Activated CD8-positive, alpha-beta memory T cell treated with anti-CD3 and anti-CD28 coated beads for 4 hours (primary cell): Measurements from ENCODE around the gene RHBDL1.
A peak's percentile ranks its signal among the peaks of the same experiment; 100 is the strongest.

Experiments
- DNase-seq, 2 donors: peaks; one replicate each; pipeline ENCODE4 v3.0.0-alpha.2; 2020; ENCODE audit warnings: low read depth in 2 of 2

The RHBDL1 gene

DNA sequence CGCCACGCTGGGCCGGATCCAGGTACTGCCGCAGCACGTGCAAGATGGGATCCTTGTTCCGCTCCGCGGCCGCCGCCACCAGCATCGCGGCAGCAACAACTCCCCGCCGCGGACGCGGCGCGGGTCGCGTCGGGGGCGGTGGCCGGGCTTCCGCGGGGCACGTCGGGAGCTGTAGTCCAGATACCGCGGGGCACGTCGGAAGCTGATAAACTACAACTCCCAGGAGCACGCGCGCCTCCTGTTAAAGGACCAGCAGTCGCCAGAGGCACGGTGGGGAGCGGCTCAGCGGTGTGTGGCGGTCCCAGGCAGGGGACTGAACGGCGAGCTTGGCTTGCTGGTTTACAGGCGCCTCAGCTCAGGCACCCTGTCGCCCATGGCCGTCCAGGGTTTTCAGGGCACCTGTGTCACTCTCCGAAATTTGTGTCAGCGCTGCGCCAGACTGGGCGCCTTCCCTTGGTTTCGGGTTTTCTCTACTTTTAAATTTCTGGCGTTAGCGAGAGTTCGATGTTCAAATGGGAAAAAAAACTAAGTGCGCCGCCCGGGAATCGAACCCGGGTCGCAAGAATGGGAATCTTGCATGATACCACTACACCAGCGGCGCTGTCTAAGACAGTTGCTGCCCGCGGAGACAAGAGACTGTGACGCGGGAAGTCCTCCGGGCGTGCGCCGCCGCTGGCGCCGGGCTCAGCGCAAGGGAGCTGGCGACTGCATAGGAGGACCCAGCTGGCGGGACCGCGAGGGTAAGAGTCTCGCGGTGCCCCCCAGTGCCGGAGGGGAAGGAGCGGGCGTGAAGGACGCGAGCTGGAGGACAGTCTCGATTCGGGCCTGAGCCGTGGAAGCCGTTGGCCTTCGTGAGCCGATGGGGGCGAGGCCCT lies 39.0 kb upstream of the RHBDL1 start, which contains the start of gene METTL26:
Gene METTL26 (minus strand): TSS at position 100 of the 875 bp plus-strand sequence. CDS start 15 bp downstream, at position 85.
- DNase-seq = peak; percentile 84 to 85

DNA sequence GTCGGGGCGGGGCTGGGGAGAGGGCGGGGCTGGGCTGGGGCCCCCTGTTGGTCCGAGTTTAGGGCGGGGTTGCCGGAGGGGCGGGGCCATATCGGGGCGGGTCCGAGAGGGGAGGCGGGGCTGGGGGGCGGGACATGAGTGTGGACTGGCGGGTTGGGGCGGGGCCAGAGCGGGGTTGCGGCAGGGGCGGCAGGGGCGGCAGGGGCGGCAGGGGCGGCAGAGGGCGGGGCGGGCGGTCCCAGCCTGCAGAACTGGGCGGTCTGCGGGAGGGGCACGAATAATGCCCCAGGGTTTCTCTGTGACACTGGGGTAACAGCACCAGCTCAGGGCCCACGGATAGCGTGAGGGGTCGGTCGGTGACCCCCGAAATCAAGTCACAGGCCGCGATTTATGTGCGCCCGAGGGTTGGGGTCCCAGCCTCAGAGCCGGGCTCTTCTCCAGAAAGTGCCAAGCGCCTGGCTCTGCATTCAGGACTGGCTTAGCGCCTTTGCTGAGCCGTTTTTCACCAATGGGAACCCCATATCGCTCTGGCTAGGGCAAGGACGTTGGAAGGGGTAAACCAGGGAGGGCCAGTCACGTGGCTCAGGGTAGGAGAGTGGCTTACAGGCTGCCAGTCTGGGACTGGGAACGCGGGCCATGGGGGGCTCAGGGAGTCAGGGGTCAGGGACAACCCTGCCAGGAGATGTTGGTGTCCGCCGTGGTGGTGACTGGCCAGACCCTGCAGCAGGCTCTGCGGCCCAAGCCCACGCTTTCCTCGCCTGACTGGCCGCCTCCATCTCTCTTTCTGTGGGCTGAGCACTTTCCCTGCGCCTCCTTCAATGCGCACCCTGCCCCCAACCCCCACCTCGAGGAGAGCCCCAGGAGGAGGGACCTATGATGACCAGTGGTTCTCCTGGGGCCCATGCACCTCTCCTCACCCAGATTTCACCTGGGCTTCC lies 38.1 kb upstream of the RHBDL1 start:
- DNase-seq = peak; percentile 72 to 80

DNA sequence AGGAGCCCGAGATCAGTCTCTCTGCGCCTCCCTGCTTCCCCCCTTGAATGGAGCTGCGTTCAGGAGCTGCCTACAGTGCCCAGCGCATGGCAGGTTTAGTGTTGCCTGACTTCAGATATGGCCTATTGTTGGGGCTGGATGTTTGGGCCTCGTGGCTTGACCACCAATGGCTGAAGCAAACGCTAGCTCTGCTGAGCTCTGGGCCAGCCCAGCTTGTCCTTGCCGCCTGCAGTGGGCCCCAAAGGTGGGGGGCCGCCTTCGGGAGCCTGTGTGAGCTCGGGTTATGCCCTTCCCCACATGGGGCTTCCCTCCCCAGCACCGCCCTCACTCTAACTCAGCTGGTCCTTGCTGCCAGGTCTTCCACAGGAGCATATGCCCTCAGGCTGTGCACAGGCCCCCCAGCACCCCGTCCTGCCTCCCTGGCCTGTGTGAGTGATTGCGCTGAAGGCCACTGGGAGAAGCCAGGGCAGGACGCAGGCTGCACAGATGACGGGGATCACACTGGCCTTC lies 37.4 kb upstream of the RHBDL1 start:
- DNase-seq = no peak

DNA sequence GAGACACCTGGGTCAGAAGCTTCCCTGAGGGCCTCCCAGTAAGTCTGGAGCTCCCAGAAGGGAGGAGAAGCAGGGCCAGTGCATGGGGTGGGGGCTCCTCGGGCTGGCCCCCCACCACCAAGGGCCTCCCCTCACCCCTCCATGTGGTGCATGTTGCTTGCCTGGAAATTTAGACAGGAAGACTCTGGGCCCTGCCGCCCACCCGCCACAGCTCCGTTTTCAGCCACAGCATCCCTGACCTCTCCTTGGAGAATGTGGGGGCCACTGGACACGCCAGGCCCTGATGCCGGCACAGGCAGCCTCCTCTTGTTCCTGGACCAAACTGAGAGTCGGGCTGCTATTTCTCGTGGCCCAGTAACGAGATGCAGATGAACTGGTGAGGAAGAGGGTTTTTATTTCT lies 36.6 kb upstream of the RHBDL1 start:
- no peak for DNase-seq

DNA sequence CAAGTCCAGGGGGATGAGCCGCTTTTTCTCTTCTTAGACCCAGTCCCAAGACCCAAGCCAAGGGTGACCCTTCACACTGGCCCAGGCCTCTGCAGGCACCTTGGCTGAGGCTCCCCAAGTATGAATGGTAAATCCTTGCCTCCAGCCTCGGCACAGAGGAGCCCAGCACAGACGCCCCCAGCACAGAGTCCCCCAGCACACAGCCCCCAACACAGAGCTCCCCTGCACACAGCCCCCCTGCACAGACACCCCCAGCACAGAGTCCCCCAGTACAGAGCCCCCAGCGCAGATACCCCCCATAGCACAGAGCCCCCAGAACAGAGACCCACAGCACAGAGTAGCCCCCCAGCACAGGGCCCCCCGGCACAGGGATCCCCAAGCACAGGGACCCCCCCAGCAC lies 34.9 kb upstream of the RHBDL1 start:
- DNase-seq = no peak

DNA sequence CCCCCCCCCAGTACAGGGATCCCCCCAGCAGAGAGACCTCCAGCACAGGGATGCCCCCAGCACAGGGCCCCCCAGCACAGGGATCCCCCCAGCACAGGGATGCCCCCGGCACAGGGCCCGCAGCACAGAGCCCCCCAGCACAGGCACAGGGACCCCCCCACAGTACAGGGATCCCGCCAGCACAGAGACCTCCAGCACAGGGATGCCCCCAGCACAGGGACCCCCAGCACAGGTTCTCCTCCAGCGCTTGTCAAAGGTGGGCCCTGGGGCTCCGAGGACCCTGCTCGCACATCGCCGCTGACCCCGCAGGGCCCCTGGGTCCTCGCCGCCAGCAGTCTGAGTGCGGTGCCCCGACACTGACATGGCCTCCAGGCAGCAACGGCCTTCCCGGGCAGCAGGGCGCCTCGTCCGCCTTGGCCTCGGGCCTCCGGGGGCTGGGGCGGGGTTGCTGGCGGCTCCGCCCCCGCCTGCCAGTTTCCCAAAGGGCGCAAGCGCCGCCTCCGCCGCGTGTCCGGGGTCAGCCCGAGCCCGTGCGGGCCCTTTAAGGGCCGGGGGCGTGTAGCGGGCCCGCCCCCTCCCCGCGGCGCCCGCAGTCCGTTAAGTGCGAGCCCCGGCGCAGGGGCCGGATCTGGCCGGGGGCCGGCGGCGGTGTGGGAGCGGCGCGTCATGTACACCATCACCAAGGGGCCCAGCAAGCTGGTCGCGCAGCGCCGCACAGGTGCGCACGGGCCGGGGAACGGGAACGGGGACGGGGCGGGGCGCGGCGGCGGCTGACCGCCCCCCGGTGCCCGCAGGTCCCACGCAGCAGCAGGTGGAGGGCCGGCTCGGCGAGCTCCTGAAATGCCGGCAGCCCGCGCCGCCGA lies 33.9 kb upstream of the RHBDL1 start, which contains the start of gene MCRIP2:
Gene MCRIP2 (plus strand): TSS at position 503 of the 863 bp plus-strand sequence. CDS start 164 bp downstream, at position 667.
- peak in 1 of 2 donors; percentile 44 for DNase-seq

DNA sequence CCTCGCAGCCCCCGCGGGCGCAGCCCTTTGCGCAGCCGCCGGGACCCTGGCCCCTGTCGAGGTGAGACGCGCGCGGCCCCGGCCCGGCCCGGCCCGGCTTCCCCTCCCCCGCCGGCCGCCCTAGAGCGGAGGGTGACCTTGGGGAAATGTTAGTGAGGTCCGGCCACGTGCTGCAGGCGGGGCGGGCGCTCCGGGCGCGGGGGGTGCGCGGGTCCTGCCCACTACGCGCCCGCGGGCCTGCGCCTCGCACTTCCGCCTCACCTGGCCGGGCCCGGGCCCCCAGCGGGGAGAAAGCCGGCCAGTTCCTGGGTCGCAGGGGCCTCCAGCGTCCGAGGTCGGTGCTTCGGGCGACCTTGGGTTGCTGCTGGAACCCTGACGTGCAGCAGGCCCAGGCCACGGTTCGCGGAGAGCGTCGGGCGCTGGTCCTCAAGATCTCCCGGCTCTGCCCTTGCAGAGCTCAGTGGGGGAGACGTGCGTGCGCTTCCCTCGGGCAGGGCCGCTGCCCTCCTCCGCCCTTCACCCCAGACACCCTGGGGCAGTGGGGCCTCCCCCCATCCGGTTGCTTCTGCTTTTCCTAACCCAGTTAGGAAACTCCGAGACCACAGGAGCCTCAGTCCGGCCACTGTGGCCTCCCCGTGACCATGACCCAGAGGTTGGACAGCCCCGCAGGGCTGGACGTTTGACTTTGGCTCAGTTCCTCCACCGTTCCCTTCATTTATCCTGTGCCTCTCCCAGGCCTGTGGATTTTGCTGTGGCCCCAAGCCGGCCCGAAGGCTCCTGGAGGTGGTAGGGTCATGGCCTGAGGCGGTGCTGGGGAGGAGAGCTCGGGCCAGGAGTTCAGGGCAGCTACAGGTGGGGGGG lies 33.1 kb upstream of the RHBDL1 start:
- no peak for DNase-seq

DNA sequence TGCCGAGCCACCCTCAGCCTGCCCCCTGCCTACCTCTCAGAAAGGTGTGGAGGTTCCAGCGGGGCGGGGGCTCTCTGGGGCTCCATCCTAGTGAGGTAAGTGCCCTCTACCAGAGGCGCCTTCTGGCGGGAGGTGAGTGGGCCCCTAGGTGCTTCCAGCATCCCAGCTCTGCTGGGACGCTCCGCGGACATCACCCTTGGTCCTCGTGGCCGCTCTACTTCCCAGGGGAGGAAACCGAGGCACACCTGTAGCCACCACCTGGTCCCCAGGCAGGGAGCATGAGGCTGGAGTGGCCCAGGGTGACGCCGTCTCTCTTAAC lies 32.5 kb upstream of the RHBDL1 start:
- no peak for DNase-seq

DNA sequence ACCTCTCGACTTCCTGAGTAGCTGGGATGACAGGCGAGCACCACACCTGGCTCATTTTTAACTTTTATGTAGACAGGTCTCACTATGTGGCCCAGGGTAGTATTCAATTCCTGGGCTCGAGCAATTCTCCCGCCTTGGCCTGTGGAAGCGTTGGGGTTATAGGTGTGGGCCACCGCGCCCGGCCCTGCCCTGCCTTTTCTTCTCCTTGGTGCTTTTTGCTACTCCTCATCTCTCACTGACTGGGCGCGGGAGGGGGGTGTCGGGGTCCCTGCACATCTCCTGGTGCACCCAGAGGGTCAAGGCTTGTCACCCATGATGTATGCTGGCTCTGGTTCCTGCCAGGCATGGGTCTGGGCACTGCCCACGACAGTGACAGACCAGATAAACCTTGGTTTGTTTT lies 30.9 kb upstream of the RHBDL1 start:
- no peak for DNase-seq

DNA sequence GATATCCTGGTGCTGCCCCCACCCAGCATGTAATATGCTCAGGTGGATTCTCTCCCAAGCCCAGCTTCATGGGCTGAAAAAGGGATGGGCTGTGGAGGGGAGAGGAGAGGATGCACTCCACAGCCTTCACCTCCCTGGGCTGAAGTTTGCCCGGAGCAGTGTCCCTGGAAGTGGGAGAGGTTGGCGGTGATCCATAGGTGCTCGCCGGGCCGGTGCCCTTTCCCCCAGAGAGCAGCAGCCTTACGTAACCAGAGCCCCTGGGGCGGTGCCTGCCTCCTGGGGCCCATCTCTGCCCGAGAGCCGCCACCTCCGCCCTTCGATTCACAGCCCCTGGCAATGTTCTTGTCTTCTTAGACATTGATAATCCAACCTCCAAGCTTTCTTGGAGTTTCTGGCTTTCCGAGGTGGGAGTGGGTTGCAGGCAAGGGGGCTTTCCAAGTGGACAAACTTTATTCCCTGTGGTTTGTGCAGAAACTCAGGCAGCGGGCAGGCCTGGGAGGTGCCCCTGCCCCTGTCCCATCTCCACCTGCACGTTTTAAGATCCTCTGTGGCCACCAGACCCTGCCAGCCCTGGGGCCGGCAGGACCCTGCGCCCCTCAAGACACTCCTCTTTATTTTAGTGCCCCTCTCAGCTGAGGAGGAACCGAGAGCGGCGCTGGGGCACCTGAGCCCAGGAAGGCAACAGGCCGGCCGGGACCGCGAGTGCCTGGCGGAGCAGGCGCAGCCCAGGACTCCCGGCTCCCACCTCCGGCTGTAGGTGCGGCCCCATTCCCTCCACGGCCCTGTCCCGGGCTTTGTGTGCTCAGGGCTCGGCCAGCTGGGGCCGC lies 29.4 kb upstream of the RHBDL1 start:
- DNase-seq = no peak

DNA sequence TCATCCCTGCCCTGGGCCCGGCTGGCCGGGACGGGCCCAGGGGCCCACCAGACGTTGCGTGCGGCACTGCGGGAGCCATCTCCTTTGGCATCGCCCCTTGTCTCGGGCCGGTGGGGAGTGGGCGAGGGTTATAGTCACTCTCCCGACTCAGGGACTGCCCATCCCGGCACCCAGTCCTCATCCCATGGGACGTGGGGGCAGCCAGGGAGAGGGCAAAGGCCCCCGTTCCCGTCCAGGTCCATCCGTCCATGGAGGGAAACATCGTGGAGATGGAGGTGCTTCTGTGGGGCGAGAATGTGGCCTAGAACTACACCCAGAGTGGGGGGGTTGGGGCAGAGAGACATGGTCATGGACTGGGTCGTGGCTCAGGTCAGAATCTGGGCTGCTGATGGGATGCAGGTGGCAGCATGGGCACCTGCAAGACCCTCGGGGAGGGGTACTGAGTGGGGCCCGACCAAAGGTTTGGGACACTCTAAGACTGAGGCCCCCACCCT lies 28.7 kb upstream of the RHBDL1 start:
- DNase-seq = no peak

DNA sequence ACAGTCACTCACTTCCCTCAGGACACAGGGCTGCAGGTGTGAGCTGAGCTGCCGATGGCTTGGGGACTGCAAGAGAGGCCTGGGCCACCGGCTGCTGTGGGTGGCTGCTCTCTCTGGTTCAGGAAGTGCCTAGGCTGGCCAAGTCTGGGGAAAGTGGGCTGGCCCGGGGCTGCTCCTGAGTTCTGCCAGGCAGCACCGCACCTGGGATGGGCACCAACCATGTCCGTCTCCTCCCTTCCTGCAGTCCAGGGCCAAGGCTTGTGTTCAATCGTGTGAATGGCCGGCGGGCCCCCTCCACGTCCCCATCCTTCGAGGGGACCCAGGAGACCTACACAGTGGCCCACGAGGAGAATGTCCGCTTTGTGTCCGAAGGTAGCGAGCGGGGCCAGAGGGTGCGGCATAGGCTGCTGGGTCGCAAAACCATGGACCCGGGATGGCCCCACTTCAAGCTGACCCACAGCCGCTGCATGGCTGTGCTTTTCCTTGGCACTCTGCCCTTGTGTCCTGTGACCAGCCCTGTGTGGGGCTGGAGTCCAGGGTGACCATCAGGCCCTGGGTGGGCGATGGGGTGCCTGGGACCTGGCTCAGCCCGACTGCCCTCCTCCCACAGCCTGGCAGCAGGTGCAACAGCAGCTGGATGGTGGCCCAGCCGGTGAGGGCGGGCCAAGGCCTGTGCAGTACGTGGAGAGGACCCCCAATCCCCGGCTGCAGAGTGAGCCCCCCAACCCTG lies 28.1 kb upstream of the RHBDL1 start:
- no peak for DNase-seq

DNA sequence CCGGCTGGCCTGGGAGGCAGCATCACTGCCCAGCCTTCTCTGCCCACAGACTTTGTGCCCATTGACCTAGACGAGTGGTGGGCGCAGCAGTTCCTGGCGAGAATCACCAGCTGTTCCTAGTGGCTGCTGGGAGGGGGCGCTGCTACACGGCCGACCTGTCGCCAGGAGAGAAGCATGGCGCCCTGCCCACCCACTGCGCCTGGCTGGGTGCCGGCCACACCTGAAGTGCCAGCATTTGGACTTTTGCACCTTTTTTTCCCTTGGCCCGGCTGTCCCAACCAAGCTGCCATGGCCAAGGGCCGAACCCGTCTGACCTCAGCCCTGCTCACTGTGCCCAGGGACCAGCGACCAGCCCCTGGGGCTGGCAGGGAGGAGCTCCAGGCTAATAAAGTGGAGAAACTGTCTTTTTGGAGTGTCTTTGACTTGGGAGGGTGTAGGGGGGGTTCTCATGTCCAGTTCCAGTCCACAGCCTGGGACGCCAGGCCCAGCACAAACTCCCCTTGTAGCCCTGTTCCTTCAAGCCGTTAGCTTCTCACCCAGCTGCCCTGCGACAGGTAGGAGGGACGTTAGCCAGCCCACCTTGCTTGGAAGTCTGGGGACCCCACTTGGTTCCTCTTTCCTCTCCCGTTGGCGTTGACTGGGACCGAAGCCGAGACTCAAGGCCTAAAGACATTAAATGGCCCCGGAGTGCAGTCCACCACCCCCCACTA lies 27.2 kb upstream of the RHBDL1 start:
- no peak for DNase-seq

DNA sequence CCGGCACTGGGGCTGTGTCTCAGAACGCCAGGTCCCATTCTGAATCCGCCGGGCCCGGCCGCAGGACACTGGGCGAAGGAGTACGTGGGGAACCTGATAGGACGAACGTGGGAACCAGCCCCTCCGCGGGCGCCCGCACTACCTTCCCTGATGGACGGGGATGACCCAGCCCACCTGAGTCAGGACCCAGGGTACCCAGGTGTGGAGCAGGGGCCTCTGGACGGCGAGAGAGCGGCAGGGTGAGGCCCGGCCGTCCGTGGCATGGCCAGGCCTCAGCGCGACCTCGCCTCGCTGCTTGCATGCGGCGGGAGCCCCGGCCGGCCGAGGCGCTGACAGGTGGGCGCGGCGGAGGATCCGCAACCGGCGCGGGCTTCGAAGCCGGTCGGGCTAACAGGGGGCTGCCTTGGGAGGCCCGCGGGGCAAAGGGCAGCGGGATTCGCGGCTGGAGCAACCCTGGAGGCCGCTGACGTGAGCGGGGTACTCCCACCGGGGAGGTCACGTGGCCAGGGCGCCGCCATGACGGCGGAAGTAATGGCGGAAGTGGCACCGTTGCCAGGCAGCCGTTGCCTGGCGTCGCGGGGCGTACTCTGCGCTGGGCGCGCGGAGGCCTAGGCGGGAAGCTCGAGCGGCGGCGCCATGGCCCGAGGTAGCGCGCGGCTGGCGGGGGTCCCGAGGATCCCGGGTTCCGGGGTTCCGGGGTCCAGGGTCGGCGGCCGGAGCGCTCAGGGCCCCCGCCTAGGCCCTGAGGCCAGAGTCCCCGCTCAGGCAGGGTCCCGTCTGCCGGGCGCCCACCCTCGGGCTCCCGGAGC lies 26.5 kb upstream of the RHBDL1 start, which contains the start of gene WDR90:
Gene WDR90 (plus strand): TSS at position 585 of the 809 bp plus-strand sequence. CDS start 52 bp downstream, at position 637.
- DNase-seq = peak; percentile 83 to 89

DNA sequence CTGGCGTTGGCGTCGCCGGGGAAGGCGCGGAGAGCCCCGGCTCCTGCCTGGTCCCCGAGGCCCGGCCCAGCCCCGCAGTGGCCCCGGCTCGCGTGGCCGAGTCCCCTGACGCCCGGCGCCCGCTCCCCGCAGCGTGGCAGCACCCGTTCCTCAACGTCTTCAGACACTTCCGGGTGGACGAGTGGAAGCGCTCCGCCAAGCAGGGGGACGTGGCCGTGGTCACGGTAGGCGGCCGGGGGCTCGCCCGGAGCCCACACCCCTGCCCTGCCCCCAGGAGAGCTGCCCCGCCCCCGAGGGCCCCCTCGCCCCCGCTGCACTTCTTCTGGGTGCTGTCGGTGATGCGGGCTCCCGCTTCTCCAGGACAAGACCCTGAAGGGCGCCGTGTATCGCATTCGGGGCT lies 25.8 kb upstream of the RHBDL1 start:
- DNase-seq = no peak

DNA sequence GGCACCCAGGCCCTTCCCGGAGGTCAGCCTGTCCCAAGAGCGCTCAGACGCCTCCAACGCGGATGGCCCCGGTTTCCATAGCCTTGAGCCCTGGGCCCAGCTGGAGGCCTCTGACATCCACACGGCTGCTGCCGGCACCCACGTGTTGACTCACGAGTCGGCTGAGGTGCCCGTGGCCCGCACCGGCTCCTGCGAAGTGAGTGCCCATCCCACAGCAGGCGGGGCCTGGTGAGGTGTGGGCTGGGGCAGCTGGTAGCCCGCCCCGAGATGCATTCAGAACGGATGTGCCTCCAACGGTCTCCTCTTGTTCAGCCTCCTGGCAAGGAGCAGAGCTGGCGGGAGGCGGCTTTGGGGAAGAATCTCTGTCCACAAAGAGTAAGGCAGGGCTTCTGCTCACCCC lies 23.6 kb upstream of the RHBDL1 start:
- DNase-seq = no peak
